ENCODE data around the gene TMED4.

DNA sequence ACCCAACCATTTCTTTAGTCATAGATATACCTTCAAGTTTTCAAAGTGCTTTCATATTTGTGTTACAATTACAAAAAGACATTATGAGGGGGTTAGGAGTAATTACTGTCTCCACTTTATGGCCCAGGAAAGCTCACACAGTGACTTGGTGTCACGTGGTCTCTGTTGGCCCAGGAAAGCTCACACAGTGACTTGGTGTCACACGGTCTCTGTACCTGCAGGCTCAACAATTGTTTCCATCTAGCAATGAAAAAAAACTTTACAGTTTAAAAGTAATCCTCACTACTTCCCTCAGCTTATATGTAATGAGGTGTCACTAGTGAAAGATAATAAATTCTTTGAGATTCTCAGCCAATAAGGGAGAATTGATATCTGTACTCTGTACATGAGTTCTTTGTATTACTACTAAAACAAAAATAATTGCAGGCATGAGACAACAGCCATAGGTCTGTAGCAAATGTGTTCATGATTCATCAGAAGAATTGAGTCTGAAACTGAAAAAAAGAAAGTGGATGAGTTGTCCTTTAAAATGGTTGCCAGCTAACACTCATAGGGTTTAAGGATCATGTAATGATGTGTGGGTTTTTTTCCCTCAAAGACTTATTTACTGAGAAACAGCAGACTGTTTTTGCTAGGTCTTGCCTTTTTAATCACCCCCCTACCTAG is 35.3 kb upstream of the TMED4 start:
- TF ChIP-seq POLR2A (IDR thresholded peaks at IDR 0.05; ENCODE audit: low read length) (no peak), GATA1 (IDR thresholded peaks at IDR 0.05; ENCODE audit: low read depth, low read length) (no peak)

Data from erythroblast (primary cell).